Stomach (tissue), 4 donors: Measurements from ENCODE around the gene CHGA.

Experiments
- CTCF ChIP-seq, 7 experiments: fragments of 450-650 bp in 4 of 7; fragments of 200-600 bp in 3 of 7; sonication (generic) in 3 of 7; IDR thresholded peaks; one replicate each; pipeline ENCODE4 v1.5.1; 2016 to 2019; ENCODE audit warnings: antibody characterized with exemption in 7 of 7, control low read depth in 2 of 7, mild to moderate bottlenecking in 1 of 7
- POLR2A ChIP-seq, 4 donors: fragments of 450-650 bp; IDR thresholded peaks; one replicate each; pipeline ENCODE4 v1.6.1; 2016; ENCODE audit warnings: antibody characterized with exemption in 4 of 4, control low read depth in 2 of 4, mild to moderate bottlenecking in 1 of 4, moderate library complexity in 1 of 4
- POLR2AphosphoS5 ChIP-seq, 3 donors: sonication (generic); formaldehyde crosslinking; IDR thresholded peaks; one replicate each; pipeline ENCODE4 v1.6.1; 2016; ENCODE audit warnings: antibody characterized with exemption in 3 of 3

DNA sequence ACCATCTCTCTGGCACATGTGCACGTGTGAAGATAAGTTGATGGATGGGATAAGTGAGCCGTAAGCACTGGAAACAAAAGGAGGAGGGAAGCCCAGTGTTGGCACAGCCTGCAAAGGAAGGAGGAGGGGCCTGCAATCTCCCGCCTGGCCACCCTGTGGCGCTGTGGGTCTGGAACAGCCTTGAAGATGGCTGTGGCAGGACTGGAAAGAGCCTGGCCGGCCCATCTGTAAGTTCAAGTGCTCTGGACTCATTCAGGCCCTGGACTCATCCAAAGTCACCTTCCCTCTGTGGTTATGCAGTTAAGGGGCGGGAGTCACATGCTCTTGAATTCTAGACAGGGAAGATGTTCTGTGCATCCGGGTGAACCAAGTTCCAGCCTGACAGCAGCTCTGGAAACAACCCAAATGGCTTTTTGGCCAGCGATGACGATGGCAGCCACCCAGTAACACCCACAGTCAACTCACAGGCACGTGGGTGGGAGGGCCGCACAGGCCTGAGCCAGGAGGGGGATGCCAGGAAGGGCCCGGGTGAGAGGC, 50.4 kb downstream of the CHGA start:
- TF ChIP-seq CTCF (IDR thresholded peaks at IDR 0.05), result peak in 5 of 7 experiments; percentile 29 to 61 (median 58)
- TF ChIP-seq POLR2AphosphoS5 (IDR thresholded peaks at IDR 0.05), result peak in 2 of 3 donors; percentile 4 to 9
- TF ChIP-seq POLR2A (IDR thresholded peaks at IDR 0.05), result no peak
